Body of pancreas (tissue), 4 donors: ENCODE results near the gene VAPA.

Experiments used
- POLR2A ChIP-seq, 3 donors: fragments of 450-650 bp; IDR thresholded peaks; one replicate each; pipeline ENCODE4 v1.6.1; 2016; ENCODE audit warnings: antibody characterized with exemption in 3 of 3, mild to moderate bottlenecking in 2 of 3
- TF ChIP-seq, protein P1 (sequence below), 7 experiments: fragments of 450-650 bp in 4 of 7; fragments of 200-600 bp in 3 of 7; sonication (generic) in 3 of 7; IDR thresholded peaks; one replicate each; pipeline ENCODE4 v1.5.1; 2016 to 2019; ENCODE audit warnings: antibody characterized with exemption in 7 of 7

GRCh38 chr18:9865764-9866490 lies 47.9 kb upstream of the VAPA start:
- TF ChIP-seq, protein P1, sequence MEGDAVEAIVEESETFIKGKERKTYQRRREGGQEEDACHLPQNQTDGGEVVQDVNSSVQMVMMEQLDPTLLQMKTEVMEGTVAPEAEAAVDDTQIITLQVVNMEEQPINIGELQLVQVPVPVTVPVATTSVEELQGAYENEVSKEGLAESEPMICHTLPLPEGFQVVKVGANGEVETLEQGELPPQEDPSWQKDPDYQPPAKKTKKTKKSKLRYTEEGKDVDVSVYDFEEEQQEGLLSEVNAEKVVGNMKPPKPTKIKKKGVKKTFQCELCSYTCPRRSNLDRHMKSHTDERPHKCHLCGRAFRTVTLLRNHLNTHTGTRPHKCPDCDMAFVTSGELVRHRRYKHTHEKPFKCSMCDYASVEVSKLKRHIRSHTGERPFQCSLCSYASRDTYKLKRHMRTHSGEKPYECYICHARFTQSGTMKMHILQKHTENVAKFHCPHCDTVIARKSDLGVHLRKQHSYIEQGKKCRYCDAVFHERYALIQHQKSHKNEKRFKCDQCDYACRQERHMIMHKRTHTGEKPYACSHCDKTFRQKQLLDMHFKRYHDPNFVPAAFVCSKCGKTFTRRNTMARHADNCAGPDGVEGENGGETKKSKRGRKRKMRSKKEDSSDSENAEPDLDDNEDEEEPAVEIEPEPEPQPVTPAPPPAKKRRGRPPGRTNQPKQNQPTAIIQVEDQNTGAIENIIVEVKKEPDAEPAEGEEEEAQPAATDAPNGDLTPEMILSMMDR (IDR thresholded peaks at IDR 0.05) = no peak
- TF ChIP-seq POLR2A (IDR thresholded peaks at IDR 0.05) = no peak
